ENCODE results near the gene STXBP6.

STXBP6 gene

GRCh38 chr14:25009891-25010290 lies 40.1 kb downstream of the STXBP6 start:
- Histone ChIP-seq H3K4me1 (ENCODE audit: control insufficient read depth, low read length) (no peaks in the 10 kb centered on the region), H3K9me2 (replicated peaks; ENCODE audit: control insufficient read depth, low read length) (no peaks in the 10 kb centered on the region), H3K79me2 (ENCODE audit: control insufficient read depth, low read length) (no peaks in the 10 kb centered on the region), H3F3A (ENCODE audit: control insufficient read depth, insufficient read depth) (no peaks in the 10 kb centered on the region), H3K27me3 (ENCODE audit: control insufficient read depth, low read length) (no peaks in the 10 kb centered on the region), H3K9me3 (ENCODE audit: control insufficient read depth, insufficient read depth, low read length) (no peaks in the 10 kb centered on the region), H3K36me3 (ENCODE audit: control insufficient read depth, low read length) (no peaks in the 10 kb centered on the region), H3K4me3 (ENCODE audit: low read length) (no peak overlapping the region), H4K20me1 (ENCODE audit: control insufficient read depth, insufficient read depth, low read depth, low read length) (no peaks in the 10 kb centered on the region), H3K27ac (ENCODE audit: low read depth, low read length) (no peak overlapping the region), H3K4me2 (ENCODE audit: low read length) (no peak overlapping the region)
- TF ChIP-seq CTCF (IDR thresholded peaks at IDR 0.05; ENCODE audit: low read depth, low read length, poor library complexity, severe bottlenecking) (no peak), EZH2phosphoT487 (IDR thresholded peaks at IDR 0.05; ENCODE audit: borderline replicate concordance, low read length) (no peak)

DNA sequence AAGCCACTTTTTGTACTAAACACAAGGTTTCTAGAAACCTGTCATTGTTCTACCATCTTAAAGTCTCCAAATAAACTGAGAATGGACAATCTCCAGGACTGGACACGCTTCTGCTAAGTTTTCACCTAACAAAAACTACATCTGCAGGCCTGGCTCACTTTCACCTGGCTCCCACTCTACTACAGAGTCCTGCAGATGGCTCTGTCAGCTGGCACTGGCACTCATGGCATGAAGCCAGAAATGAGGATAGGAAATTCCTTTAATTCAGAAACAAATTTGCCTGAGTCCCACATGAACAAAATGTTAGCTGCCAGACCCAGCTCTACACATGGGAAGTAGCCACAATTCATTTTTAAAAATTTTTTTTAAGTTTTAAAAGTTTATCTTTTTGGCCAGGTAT lies 42.1 kb downstream of the STXBP6 start:
- Histone ChIP-seq H3K36me3 (ENCODE audit: control insufficient read depth, low read length) (no peaks in the 10 kb centered on the region), H3K27ac (ENCODE audit: low read depth, low read length) (no peak overlapping the region), H3K4me3 (ENCODE audit: low read length) (no peak overlapping the region), H3K4me2 (ENCODE audit: low read length) (no peak overlapping the region), H3K79me2 (ENCODE audit: control insufficient read depth, low read length) (no peaks in the 10 kb centered on the region), H3K4me1 (ENCODE audit: control insufficient read depth, low read length) (no peaks in the 10 kb centered on the region), H3K27me3 (ENCODE audit: control insufficient read depth, low read length) (no peaks in the 10 kb centered on the region), H3K9me3 (ENCODE audit: control insufficient read depth, insufficient read depth, low read length) (no peaks in the 10 kb centered on the region), H4K20me1 (ENCODE audit: control insufficient read depth, insufficient read depth, low read depth, low read length) (no peaks in the 10 kb centered on the region), H3K9me2 (replicated peaks; ENCODE audit: control insufficient read depth, low read length) (no peaks in the 10 kb centered on the region), H3F3A (ENCODE audit: control insufficient read depth, insufficient read depth) (no peaks in the 10 kb centered on the region)
- no peak for TF ChIP-seq CTCF (IDR thresholded peaks at IDR 0.05; ENCODE audit: low read depth, low read length, poor library complexity, severe bottlenecking)
- TF ChIP-seq EZH2phosphoT487 (IDR thresholded peaks at IDR 0.05; ENCODE audit: borderline replicate concordance, low read length): no peak

DNA sequence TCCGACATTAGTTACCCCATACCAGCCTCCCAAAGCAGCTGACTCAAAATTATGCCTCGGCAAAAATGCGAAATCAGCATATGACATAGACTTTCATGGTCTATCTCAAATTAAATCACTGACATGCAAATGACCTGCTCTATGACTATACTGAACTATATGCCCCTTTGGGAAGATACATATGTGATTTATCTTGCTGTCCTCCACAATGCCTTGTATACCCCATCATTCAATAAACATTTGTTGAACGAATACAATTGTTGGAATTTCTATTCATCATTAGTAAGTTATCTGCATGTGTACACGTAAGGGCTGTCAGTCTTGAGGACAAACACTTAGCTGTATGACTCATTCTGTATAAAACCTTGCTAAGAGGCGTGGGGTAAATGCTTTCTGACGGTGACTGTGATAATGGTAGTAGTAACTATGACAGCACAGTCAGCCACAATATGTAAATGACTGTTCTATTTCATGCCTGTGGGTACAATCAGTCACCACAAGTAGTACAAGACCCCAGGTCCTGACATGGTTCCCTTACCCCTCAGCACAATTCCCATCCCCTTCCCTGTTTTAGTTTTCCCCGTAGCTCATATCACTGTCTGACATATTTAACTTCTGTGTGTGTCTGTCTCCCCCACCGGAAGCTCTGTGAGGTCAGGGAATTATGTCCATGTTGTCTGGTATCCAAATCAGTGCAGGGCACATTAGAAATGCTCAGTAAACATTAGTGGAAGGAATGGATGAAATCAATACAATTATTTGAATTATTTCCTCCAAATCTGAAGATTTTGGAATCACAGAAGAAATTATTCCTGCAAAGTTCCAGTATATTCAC lies 42.8 kb downstream of the STXBP6 start:
- Histone ChIP-seq H3K27ac (ENCODE audit: low read depth, low read length) (no peak overlapping the region), H3K4me2 (ENCODE audit: low read length) (no peak overlapping the region), H3F3A (ENCODE audit: control insufficient read depth, insufficient read depth) (no peaks in the 10 kb centered on the region), H3K27me3 (ENCODE audit: control insufficient read depth, low read length) (no peaks in the 10 kb centered on the region), H3K4me1 (ENCODE audit: control insufficient read depth, low read length) (no peaks in the 10 kb centered on the region), H3K36me3 (ENCODE audit: control insufficient read depth, low read length) (no peaks in the 10 kb centered on the region), H4K20me1 (ENCODE audit: control insufficient read depth, insufficient read depth, low read depth, low read length) (no peaks in the 10 kb centered on the region), H3K9me2 (replicated peaks; ENCODE audit: control insufficient read depth, low read length) (no peaks in the 10 kb centered on the region), H3K4me3 (ENCODE audit: low read length) (no peak overlapping the region), H3K9me3 (ENCODE audit: control insufficient read depth, insufficient read depth, low read length) (no peaks in the 10 kb centered on the region), H3K79me2 (ENCODE audit: control insufficient read depth, low read length) (no peaks in the 10 kb centered on the region)
- TF ChIP-seq EZH2phosphoT487 (IDR thresholded peaks at IDR 0.05; ENCODE audit: borderline replicate concordance, low read length) (no peak), CTCF (IDR thresholded peaks at IDR 0.05; ENCODE audit: low read depth, low read length, poor library complexity, severe bottlenecking) (no peak)
